HG02884 (cell line): ENCODE data around the gene DUXA.
"Not testable (repeated sequence)": the region's sequence is repeated elsewhere in the genome, so short reads cannot be mapped to it uniquely, and the experiment has no call there.

Experiments
- ATAC-seq: cut with Tn5 transposase; IDR thresholded peaks from one replicate; pipeline ENCODE4 v1.9.1; 2021; ENCODE audit warnings: mild to moderate bottlenecking, moderate library complexity; ENCODE audit not compliant: unreplicated experiment

DUXA gene

GRCh38 chr19:57167385-57167784 is at the start of gene DUXA:
Gene DUXA (minus strand): TSS chr19:57167485. CDS start chr19:57167443, 42 bp downstream.
- ATAC-seq = no peak

- no peak for ATAC-seq
Measured at GRCh38 chr19:57212109-57212508, 44.8 kb upstream of the DUXA start.

- no peak for ATAC-seq
Measured at GRCh38 chr19:57210381-57210780, 43.1 kb upstream of the DUXA start.

- no peak for ATAC-seq
Measured at GRCh38 chr19:57202160-57202559, 34.9 kb upstream of the DUXA start.

- ATAC-seq = not testable (repeated sequence)
Measured at GRCh38 chr19:57197874-57198273, 30.6 kb upstream of the DUXA start.

- ATAC-seq = no peak
Measured at GRCh38 chr19:57192993-57193392, 25.7 kb upstream of the DUXA start.

- no peak for ATAC-seq
Measured at GRCh38 chr19:57192077-57192420, 24.8 kb upstream of the DUXA start.

- ATAC-seq = peak; percentile 89
Measured at GRCh38 chr19:57191141-57192076, 24.1 kb upstream of the DUXA start, which contains the start of gene ZNF264. Gene ZNF264 (plus strand): TSS chr19:57191500. CDS start chr19:57191914, 414 bp downstream.

- ATAC-seq = no peak
Measured at GRCh38 chr19:57190301-57190700, 23.0 kb upstream of the DUXA start.

- ATAC-seq = no peak
Measured at GRCh38 chr19:57171551-57172081, 4.3 kb upstream of the DUXA start.

- no peak for ATAC-seq
Measured at GRCh38 chr19:57165846-57166245, 1.4 kb downstream of the DUXA start.

- no peak for ATAC-seq
Measured at GRCh38 chr19:57161985-57162539, 5.2 kb downstream of the DUXA start.

GRCh38 chr19:57152921-57153320 is 14.4 kb downstream of the DUXA start:
- ATAC-seq = no peak

GRCh38 chr19:57141699-57142098 is 25.6 kb downstream of the DUXA start:
- ATAC-seq = no peak

GRCh38 chr19:57135797-57136196 is 31.5 kb downstream of the DUXA start:
- ATAC-seq = no peak

- not testable (repeated sequence) for ATAC-seq
Measured at GRCh38 chr19:57127403-57127802, 39.9 kb downstream of the DUXA start.

- ATAC-seq = no peak
Measured at GRCh38 chr19:57123882-57124281, 43.4 kb downstream of the DUXA start.

- no peak for ATAC-seq
Measured at GRCh38 chr19:57118848-57119247, 48.4 kb downstream of the DUXA start.

GRCh38 chr19:57113501-57113900 is 53.8 kb downstream of the DUXA start:
- ATAC-seq = not testable (repeated sequence)

GRCh38 chr19:57111329-57111644 is 56.0 kb downstream of the DUXA start:
- ATAC-seq = no peak

GRCh38 chr19:57110592-57111328 is 56.5 kb downstream of the DUXA start:
- no peak for ATAC-seq
